ENCODE measurements around the gene VILL. TPM values are rescaled to one million over a fixed set of nuclear protein-coding genes. Genes with fewer than 3 reads are reported as not detected.

VILL gene
- total RNA-seq, 1 experiment from 2014 or later = 5.7 TPM

DNA sequence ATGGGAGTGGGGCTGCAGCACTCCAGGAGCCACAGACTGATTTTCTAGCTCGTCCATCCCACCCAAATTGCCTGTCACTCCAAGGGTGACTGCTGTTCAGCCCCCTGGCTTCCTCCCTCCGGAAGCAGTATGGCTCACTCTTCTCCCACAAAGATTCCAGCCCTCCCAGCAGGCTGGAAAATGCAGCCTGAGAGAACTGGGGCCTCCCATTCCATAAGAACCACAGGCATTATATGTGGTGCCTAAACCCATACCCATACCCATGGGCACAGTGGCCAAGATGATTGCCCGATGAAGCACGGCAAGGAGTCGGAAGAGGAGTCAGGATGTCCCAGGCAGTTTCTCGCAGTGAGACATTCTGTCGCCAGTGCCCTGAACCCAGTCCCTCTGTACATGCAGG, 6.0 kb upstream of the VILL start:
- ChIA-PET POLR2A (no interaction called here), CTCF (no interaction called here)
- H3K4me1 ChIP-seq (ENCODE audit: control insufficient read depth, insufficient read depth, low read length) = no peaks in the 10 kb centered on the region
- in situ Hi-C loops (cut with HindIII; ENCODE audit: low pct_unique_long_range_greater_than_20kb, low sequenced_read_pairs) (no loop called here), intact Hi-C loops (cut with micrococcal nuclease; ENCODE audit: unreplicated experiment) (no loop called here)
- ATAC-seq = no peak
- no peaks in the 10 kb centered on the region for H3K27me3 ChIP-seq (ENCODE audit: control insufficient read depth, insufficient read depth, low read length)
- BruUV-seq (replicated peaks) = no TSS peak
- no peak overlapping the region for H3K27ac ChIP-seq (ENCODE audit: low read length)
- no peak overlapping the region for H3K4me3 ChIP-seq (ENCODE audit: low read depth in 2 of 2, low read length in 2 of 2)
- no peaks in the 10 kb centered on the region for H3K36me3 ChIP-seq (ENCODE audit: control insufficient read depth, insufficient read depth, low read length)
- no peak for DNase-seq (ENCODE audit: low read depth, low spot score)
- TF ChIP-seq, protein P1, sequence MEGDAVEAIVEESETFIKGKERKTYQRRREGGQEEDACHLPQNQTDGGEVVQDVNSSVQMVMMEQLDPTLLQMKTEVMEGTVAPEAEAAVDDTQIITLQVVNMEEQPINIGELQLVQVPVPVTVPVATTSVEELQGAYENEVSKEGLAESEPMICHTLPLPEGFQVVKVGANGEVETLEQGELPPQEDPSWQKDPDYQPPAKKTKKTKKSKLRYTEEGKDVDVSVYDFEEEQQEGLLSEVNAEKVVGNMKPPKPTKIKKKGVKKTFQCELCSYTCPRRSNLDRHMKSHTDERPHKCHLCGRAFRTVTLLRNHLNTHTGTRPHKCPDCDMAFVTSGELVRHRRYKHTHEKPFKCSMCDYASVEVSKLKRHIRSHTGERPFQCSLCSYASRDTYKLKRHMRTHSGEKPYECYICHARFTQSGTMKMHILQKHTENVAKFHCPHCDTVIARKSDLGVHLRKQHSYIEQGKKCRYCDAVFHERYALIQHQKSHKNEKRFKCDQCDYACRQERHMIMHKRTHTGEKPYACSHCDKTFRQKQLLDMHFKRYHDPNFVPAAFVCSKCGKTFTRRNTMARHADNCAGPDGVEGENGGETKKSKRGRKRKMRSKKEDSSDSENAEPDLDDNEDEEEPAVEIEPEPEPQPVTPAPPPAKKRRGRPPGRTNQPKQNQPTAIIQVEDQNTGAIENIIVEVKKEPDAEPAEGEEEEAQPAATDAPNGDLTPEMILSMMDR (IDR thresholded peaks at IDR 0.05) = no peak
- TF ChIP-seq TCF7L2 (IDR thresholded peaks at IDR 0.05; ENCODE audit: low read depth, low read length) (no peak), POLR2AphosphoS5 (IDR thresholded peaks at IDR 0.05; ENCODE audit: low read depth, low read length) (no peak), SIN3A (IDR thresholded peaks at IDR 0.05; ENCODE audit: borderline replicate concordance, insufficient read depth, low read depth, low read length) (no peak)
- TF ChIP-seq, protein P2, sequence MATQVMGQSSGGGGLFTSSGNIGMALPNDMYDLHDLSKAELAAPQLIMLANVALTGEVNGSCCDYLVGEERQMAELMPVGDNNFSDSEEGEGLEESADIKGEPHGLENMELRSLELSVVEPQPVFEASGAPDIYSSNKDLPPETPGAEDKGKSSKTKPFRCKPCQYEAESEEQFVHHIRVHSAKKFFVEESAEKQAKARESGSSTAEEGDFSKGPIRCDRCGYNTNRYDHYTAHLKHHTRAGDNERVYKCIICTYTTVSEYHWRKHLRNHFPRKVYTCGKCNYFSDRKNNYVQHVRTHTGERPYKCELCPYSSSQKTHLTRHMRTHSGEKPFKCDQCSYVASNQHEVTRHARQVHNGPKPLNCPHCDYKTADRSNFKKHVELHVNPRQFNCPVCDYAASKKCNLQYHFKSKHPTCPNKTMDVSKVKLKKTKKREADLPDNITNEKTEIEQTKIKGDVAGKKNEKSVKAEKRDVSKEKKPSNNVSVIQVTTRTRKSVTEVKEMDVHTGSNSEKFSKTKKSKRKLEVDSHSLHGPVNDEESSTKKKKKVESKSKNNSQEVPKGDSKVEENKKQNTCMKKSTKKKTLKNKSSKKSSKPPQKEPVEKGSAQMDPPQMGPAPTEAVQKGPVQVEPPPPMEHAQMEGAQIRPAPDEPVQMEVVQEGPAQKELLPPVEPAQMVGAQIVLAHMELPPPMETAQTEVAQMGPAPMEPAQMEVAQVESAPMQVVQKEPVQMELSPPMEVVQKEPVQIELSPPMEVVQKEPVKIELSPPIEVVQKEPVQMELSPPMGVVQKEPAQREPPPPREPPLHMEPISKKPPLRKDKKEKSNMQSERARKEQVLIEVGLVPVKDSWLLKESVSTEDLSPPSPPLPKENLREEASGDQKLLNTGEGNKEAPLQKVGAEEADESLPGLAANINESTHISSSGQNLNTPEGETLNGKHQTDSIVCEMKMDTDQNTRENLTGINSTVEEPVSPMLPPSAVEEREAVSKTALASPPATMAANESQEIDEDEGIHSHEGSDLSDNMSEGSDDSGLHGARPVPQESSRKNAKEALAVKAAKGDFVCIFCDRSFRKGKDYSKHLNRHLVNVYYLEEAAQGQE (IDR thresholded peaks at IDR 0.05; ENCODE audit: insufficient read depth in 1 of 2, low read depth in 2 of 2, low read length in 1 of 2) = no peak
- no peaks in the 10 kb centered on the region for H3K9me3 ChIP-seq (ENCODE audit: control insufficient read depth, insufficient read depth, low read depth, low read length)

DNA sequence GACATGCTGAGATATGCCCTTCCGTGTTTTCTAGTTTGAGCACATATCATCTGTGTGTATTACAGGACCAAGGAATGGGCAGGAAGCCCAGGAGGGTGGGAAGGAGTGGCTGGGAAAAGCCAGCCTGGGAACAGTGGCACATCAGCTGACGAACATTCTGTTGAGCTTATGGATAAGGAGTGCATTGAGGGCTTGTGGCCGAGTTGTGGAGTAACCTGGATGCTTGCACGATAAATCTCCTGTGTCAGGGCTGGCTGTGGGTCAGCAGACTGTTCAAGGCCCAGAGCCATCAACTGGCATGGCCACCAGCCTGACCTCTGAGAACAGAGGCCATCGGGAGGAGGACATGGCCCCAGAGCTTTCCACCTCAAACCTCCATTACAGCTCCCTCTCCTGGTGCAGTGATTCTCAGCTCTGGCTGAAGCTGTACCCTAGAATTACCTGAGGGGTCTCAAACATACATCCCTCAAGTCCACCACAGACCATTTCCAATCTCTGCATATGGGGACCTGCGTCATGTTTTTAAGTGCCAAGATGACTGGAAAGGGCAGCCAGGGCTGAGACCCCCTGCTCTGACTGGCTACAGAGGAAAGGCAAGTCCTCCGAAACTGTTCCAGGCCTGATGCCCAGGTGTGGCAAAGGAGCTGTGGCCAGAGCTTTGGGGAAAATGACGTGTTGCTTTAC, 4.8 kb upstream of the VILL start:
- Histone ChIP-seq H3K4me3 (ENCODE audit: low read depth in 2 of 2, low read length in 2 of 2) (no peak overlapping the region), H3K27me3 (ENCODE audit: control insufficient read depth, insufficient read depth, low read length) (no peaks in the 10 kb centered on the region), H3K4me1 (ENCODE audit: control insufficient read depth, insufficient read depth, low read length) (no peaks in the 10 kb centered on the region), H3K27ac (ENCODE audit: low read length) (no peak overlapping the region), H3K9me3 (ENCODE audit: control insufficient read depth, insufficient read depth, low read depth, low read length) (no peaks in the 10 kb centered on the region), H3K36me3 (ENCODE audit: control insufficient read depth, insufficient read depth, low read length) (no peaks in the 10 kb centered on the region)
- no TSS peak for BruUV-seq (replicated peaks)
- intact Hi-C loops (cut with micrococcal nuclease; ENCODE audit: unreplicated experiment) = no loop called here
- in situ Hi-C loops (cut with HindIII; ENCODE audit: low pct_unique_long_range_greater_than_20kb, low sequenced_read_pairs) = no loop called here
- TF ChIP-seq TCF7L2 (IDR thresholded peaks at IDR 0.05; ENCODE audit: low read depth, low read length) (no peak), SIN3A (IDR thresholded peaks at IDR 0.05; ENCODE audit: borderline replicate concordance, insufficient read depth, low read depth, low read length) (no peak)
- TF ChIP-seq, protein P1 (IDR thresholded peaks at IDR 0.05) = no peak
- DNase-seq (ENCODE audit: low read depth, low spot score) = no peak
- ATAC-seq = no peak
- CTCF ChIA-PET = interaction anchor here (0.6 kb wide), 1 partner anchor 11 kb away, joined by 3 read pairs; no protein-coding TSS in a partner anchor
- POLR2A ChIA-PET = no interaction called here

Measured in Panc1 (cell line).